Activated CD4-positive, alpha-beta T cell treated with anti-CD3 and anti-CD28 coated beads, Interleukin-2, amount 50 U/mL, for 16 hours (primary cell): Measurements from ENCODE around the gene HRH3.

Source experiments
- DNase-seq: peaks from one replicate; pipeline ENCODE4 v3.0.0-alpha.2; 2020

Gene HRH3

DNA sequence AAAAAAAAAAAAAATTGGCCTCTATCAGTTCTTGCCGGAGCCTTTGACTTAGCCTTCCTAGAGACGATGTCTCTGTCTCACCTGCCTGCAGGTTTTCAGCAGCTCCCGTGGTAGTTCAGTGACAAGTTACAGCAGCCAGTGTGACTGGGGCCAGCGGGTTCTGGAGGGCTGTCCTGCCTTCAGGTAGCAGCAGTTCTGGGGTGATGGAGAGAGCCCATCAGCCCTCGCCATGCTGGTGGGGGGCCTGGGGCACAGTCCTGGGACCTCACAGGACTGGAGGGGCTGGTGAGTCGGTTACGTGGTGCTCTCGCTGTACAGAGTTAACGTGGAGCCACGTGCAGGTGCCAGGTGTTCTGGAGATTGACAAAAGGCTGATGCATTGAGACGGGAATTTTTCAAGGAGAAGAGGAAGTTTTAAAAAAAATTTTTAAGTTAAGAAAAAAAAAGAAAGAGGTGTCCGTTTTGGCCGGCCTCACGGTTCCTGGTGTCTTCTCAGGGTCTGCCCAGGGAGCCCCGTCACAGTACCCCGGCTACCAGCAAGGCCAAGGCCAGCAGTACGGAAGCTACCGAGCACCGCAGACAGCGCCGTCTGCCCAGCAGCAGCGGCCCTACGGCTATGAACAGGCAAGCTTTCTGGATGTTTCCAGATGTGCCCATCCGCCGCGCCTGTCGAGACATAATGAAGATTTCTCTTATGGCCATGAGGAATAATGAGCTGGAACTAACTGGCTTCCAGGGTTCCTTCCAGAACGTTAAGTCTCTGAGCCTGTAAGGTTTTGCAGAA lies 45.9 kb downstream of the HRH3 start:
- no peak for DNase-seq

DNA sequence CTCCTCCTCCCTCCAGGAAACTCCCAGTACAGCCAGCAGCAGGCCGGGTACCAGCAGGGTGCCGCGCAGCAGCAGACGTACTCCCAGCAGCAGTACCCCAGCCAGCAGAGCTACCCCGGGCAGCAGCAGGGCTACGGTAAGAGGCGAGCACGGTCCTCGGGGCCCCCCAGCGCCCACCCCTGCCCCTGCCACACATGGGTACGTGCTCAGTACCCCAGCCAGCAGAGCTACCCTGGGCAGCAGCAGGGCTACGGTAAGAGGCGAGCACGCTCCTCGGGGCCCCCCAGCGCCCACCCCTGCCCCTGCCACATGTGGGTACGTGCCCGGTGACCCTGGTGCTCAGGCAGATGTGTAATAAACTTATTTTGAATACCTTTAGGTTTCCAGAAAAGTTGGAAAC lies 47.4 kb downstream of the HRH3 start:
- DNase-seq = no peak

DNA sequence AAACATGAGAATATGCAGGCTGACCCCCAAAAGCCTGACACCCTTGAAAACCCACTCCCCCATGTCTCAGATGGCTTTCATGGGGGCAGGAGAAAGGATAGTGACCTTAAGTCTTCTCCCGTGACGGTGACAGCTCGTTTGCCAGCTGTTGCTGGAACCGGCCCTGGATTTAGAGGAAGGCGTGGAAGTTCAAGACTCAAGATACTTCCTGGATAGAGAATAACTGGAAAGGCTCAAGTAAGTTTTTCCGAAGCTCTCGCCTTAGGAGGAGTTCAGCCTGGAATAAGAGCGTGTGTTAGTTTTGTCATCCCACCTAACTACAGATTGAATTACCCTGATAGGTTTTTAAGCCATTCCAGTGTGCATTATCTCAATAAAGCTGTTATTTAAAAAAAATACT lies 48.8 kb downstream of the HRH3 start:
- no peak for DNase-seq

DNA sequence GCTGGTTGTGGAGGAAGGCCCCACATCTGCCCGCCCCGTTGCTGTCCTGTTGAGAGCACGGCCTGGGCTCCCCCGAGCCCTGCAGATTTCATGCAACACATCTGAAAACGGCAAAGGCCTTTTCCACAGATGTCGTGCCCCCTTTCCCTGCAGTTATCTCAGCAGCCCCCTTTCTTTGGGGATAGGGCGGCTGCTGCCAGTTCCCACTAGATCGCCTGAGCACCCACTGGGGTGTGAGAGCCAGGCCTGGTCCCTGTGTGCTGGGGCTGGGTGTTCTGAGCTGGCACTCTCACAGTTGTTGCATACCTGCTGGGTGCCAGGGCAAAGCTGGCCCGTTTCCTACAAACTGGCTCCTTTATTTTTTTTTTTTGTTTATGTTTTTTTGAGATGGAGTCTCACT lies 49.5 kb downstream of the HRH3 start:
- DNase-seq = no peak

GRCh38 chr20:62168890-62169435 lies 51.1 kb downstream of the HRH3 start:
- no peak for DNase-seq

DNA sequence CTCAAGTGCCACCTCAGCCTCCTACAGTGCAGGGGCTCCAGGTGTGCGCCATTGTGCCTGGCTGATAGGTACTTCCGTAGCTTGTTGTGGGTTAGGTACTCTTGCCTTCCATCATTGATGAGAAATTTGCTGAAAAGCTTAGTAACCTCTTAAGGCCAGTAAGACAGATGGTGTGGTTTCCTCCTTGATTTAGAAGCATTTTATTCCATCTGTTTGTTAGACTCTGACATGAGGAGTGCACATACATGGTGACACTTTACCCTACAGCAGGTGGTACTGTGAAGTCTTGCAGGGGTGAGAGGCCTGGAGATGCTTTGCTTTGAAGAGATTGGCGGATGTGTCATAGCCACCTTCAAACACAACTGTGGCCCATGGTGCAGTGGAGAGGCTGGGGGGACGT lies 52.0 kb downstream of the HRH3 start:
- no peak for DNase-seq

DNA sequence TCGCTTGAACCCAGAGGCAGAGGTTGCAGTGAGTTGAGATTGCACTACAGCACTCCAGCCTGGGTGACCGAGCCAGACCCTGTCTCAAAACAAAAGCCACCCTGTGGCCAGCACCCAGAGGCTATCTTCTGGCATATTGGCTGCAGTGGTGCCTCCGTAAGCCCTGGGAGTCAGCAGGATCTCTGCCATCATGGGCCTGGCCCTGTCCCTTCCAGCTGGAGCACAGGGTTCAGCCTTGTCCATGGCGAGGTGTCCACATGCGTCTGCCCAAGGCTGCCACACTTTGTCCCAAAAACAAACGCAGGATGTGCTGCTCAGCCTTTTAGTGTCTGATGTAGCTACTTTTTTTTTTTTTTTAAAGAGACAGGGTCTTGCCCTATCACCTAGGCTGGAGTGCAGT lies 52.6 kb downstream of the HRH3 start:
- DNase-seq = no peak

DNA sequence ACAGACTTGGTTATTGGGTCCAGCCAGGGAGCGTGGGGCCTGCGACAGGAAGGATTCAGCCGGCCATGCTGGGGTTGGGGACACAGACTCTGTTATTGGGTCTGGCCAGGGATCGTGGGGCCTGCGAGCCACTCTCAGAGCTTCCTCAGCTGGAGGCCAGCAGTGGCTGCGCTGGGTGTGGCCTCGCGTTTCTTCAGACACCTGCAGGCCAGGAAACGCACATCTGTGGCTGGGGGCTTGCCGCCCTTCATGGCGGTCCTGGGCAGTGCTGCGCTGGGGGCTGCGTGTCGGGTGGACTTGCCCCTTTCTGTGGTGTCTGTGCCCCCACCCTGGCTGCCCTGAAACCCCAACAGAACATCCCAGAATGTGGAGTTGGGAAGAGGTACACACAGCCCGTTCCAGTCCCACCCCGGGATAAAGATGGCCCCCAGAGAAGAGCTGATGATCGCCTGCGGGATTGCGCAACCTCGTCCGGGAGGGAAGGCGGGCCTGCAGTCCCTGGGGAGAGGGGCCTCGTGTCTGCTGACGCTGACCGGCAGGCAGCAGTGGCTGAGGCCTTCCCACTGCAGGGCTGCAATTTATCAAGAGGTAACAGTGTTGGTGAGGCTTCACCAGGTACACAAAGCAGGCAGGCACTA lies 54.2 kb downstream of the HRH3 start:
- DNase-seq = no peak
